Parathyroid adenoma (tissue), 2 donors: ENCODE results near the gene ZDHHC3.
"Not testable (repeated sequence)": the region's sequence is repeated elsewhere in the genome, so short reads cannot be mapped to it uniquely, and the experiment has no call there.

Experiments used
- H2AFZ ChIP-seq: fragments of 300-600 bp; sonication (generic); one replicate; pipeline ENCODE4 v1.7.0; 2017; ENCODE audit warnings: antibody characterized with exemption, mild to moderate bottlenecking
- H3K27ac ChIP-seq: fragments of 300-600 bp; sonication (generic); one replicate; pipeline ENCODE4 v1.7.0; 2017
- H3K27me3 ChIP-seq: fragments of 300-600 bp; sonication (generic); one replicate; pipeline ENCODE4 v1.7.0; 2017; ENCODE audit warnings: low read length; ENCODE audit not compliant: control insufficient read depth, insufficient read depth
- H3K36me3 ChIP-seq: fragments of 300-600 bp; sonication (generic); one replicate; pipeline ENCODE4 v1.7.0; 2017; ENCODE audit warnings: low read length; ENCODE audit not compliant: control insufficient read depth, insufficient read depth
- H3K4me1 ChIP-seq: fragments of 300-600 bp; sonication (generic); one replicate; pipeline ENCODE4 v1.7.0; 2017; ENCODE audit warnings: control low read depth
- H3K4me2 ChIP-seq: fragments of 300-600 bp; sonication (generic); one replicate; pipeline ENCODE4 v1.7.0; 2017; ENCODE audit warnings: low read length
- H3K4me3 ChIP-seq: fragments of 300-600 bp; sonication (generic); one replicate; pipeline ENCODE4 v1.7.0; 2017; ENCODE audit warnings: low read depth, low read length
- H3K79me2 ChIP-seq: fragments of 300-600 bp; sonication (generic); one replicate; pipeline ENCODE4 v1.7.0; 2017; ENCODE audit warnings: control low read depth
- H3K9ac ChIP-seq: fragments of 300-600 bp; sonication (generic); one replicate; pipeline ENCODE4 v1.7.0; 2017; ENCODE audit warnings: mild to moderate bottlenecking
- H3K9me3 ChIP-seq: fragments of 300-600 bp; sonication (generic); one replicate; pipeline ENCODE4 v1.7.0; 2017; ENCODE audit warnings: low read length; ENCODE audit not compliant: control insufficient read depth
- TF ChIP-seq, protein P1 (sequence below): fragments of 300-600 bp; sonication (generic); IDR thresholded peaks from one replicate; pipeline ENCODE4 v1.7.0; 2017; ENCODE audit warnings: antibody characterized with exemption, mild to moderate bottlenecking
- donor health status: primary hyperparathyroidism.

ZDHHC3 gene

DNA sequence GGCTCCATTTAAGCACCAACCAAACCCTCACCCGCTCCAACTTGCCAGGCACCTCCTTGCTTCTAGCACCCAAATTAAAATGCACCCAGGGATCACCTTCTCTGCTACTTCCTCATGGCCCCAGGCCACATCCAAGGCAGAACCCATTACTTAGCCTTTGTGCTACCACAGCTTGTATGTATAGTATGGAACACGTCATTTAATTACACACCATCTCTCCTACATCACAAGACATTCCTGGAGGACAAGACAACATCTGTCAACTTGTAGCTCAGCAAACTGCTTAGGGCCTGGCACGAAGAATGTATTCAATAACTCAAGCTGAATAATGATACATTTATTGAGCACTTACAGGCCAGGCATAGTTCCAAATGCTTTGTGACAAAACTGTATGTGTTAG, 23.3 kb downstream of the ZDHHC3 start:
- no peaks in the 10 kb centered on the region for H3K27me3 ChIP-seq
- no peak overlapping the region for H3K9ac ChIP-seq
- TF ChIP-seq, protein P1, sequence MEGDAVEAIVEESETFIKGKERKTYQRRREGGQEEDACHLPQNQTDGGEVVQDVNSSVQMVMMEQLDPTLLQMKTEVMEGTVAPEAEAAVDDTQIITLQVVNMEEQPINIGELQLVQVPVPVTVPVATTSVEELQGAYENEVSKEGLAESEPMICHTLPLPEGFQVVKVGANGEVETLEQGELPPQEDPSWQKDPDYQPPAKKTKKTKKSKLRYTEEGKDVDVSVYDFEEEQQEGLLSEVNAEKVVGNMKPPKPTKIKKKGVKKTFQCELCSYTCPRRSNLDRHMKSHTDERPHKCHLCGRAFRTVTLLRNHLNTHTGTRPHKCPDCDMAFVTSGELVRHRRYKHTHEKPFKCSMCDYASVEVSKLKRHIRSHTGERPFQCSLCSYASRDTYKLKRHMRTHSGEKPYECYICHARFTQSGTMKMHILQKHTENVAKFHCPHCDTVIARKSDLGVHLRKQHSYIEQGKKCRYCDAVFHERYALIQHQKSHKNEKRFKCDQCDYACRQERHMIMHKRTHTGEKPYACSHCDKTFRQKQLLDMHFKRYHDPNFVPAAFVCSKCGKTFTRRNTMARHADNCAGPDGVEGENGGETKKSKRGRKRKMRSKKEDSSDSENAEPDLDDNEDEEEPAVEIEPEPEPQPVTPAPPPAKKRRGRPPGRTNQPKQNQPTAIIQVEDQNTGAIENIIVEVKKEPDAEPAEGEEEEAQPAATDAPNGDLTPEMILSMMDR, result no peak
- no peak overlapping the region for H2AFZ ChIP-seq
- H3K36me3 ChIP-seq, result no peaks in the 10 kb centered on the region
- no peak overlapping the region for H3K4me2 ChIP-seq
- H3K79me2 ChIP-seq, result peaks cover 34% of the 10 kb centered on the region
- no peaks in the 10 kb centered on the region for H3K9me3 ChIP-seq
- H3K27ac ChIP-seq, result no peak overlapping the region
- H3K4me1 ChIP-seq, result no peaks in the 10 kb centered on the region
- H3K4me3 ChIP-seq, result no peak overlapping the region

DNA sequence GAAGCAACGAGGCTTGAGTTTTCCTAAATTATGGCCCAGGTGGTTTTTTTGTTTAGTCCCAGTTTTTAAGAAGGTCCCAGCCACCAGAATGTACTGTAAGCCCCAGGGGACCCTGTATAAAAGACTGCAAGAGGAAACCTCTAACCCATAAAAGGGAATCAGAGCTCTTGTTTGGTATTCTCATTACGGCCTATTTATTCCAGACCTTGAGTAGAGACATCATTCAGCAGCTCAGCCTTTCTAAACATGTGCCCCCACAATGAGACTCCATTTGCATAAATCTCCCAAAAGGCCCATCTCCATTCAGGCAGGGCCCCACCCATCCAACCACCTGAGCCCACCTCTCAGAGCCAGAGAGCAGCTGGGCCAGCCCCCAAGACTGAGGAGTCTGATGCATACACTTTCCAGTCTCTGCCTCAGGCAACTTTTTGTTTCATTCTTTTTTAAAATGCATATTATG, 25.7 kb downstream of the ZDHHC3 start:
- H3K9ac ChIP-seq, result no peak overlapping the region
- TF ChIP-seq, protein P1, result no peak
- H2AFZ ChIP-seq, result no peak overlapping the region
- no peak overlapping the region for H3K4me2 ChIP-seq
- H3K4me1 ChIP-seq, result no peaks in the 10 kb centered on the region
- no peaks in the 10 kb centered on the region for H3K36me3 ChIP-seq
- no peak overlapping the region for H3K4me3 ChIP-seq
- no peak overlapping the region for H3K27ac ChIP-seq
- H3K9me3 ChIP-seq, result no peaks in the 10 kb centered on the region
- H3K79me2 ChIP-seq, result peaks cover 21% of the 10 kb centered on the region
- no peaks in the 10 kb centered on the region for H3K27me3 ChIP-seq

DNA sequence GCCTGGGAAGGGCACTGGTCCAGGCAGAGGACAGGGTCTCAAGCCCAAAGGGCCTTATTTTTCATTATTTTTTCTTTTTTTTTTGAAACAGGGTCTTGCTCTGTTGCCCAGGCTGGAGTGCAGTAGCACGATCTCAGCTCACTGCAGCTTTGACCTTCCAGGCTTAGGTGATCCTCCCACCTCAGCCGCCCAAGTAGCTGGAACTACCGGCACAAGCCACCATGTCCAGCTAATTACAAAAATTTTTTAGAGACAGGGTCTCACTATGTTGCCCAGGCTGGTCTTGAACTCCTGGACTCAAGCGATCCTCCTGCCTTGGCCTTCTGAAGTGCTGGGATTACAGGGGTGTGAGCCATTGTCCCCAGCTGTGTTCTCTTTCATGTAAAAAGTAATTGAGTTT, 26.2 kb downstream of the ZDHHC3 start:
- H3K79me2 ChIP-seq, result peaks cover 18% of the 10 kb centered on the region
- not testable (repeated sequence) for H3K9me3 ChIP-seq, H3K36me3 ChIP-seq, H2AFZ ChIP-seq, H3K27ac ChIP-seq, H3K4me2 ChIP-seq, H3K4me3 ChIP-seq, H3K4me1 ChIP-seq, H3K27me3 ChIP-seq, H3K9ac ChIP-seq

DNA sequence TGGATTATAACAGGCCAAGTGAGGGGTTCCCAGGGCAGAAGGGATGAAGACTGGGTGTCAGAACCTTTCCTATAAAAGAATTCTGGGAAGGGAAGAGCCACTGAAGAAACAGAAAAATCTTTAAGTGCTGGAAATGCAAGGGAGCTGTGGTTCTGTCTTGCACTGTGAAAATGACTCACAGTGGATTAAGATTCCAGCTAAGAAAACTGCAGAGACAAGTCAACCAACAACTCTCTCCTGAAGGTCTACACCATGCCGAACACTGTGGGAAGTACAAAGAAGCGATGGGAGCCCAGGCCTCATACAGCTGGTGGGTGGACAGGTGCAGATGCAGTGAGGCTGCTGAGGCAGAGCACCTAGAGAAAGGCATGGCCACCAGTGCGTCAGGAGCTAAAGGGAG, 27.7 kb downstream of the ZDHHC3 start:
- H3K27ac ChIP-seq, result no peak overlapping the region
- H3K27me3 ChIP-seq, result no peaks in the 10 kb centered on the region
- no peak overlapping the region for H3K9ac ChIP-seq
- no peak overlapping the region for H2AFZ ChIP-seq
- TF ChIP-seq, protein P1, result no peak
- peaks cover 9% of the 10 kb centered on the region for H3K79me2 ChIP-seq
- no peak overlapping the region for H3K4me3 ChIP-seq
- H3K4me1 ChIP-seq, result no peaks in the 10 kb centered on the region
- no peak overlapping the region for H3K4me2 ChIP-seq
- no peaks in the 10 kb centered on the region for H3K9me3 ChIP-seq
- no peaks in the 10 kb centered on the region for H3K36me3 ChIP-seq

DNA sequence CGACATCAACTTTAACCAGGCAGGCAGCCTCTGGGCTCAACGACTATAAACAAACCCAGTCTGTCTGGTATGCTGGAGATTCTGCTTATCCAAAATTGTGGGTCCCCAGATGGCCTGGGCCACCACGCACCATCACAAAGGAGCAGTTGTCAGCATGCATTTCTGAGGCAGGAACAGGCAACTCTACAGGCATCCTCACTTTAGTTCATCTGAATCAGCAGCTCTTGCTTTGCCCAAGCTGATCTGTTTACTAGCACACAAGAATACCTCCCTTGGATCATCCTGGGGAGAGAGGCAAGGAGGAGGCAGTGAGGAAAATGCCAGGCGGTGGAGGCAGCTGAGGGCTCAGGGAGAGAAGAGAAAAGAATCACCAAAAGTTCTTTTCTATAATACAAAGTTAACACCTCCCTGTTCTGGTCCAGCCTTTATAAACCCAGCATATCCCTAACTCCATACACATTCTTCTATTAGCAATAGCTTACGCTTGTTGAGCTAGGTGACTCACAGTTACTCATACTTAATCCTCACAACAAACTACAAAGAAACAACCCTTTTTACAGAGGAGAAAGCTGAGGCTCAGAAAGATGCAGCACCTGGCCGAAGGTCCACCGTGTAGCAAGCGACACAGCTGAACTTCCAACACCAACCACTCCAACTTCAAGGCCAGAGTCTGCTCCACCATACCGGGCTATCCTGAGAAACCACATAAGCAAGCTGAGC, 33.6 kb downstream of the ZDHHC3 start:
- Histone ChIP-seq H3K27me3 (no peaks in the 10 kb centered on the region), H3K4me2 (no peak overlapping the region), H3K4me3 (no peak overlapping the region), H3K9ac (no peak overlapping the region), H3K9me3 (no peaks in the 10 kb centered on the region), H3K36me3 (no peaks in the 10 kb centered on the region), H2AFZ (no peak overlapping the region), H3K79me2 (peaks cover 7% of the 10 kb centered on the region), H3K27ac (no peak overlapping the region), H3K4me1 (no peaks in the 10 kb centered on the region)
- TF ChIP-seq, protein P1, result no peak
